ENCODE measurements around the gene SLC47A1. TPM values are rescaled to one million over a fixed set of nuclear protein-coding genes. Genes with fewer than 3 reads are reported as not detected.
A peak's percentile ranks its signal among the peaks of the same experiment; 100 is the strongest.

Gene SLC47A1
- total and polyA plus RNA-seq, 2 of the 4 experiments (the other 2 are of a cell fraction), result not detected

GRCh38 chr17:19513897-19514488 lies 19.7 kb upstream of the SLC47A1 start:
- no peaks in the 10 kb centered on the region for H3K9me3 ChIP-seq (ENCODE audit: control insufficient read depth, insufficient read depth, low read length)
- H3K14ac ChIP-seq (replicated peaks; ENCODE audit: low read depth, low read length), result no peak overlapping the region
- H3K27me3 ChIP-seq (ENCODE audit: control insufficient read depth, insufficient read depth, low read length), result peaks cover 2% of the 10 kb centered on the region
- H4K91ac ChIP-seq (ENCODE audit: insufficient read depth, low read depth, low read length), result no peak overlapping the region
- no peaks in the 10 kb centered on the region for H3K4me1 ChIP-seq (ENCODE audit: control insufficient read depth, insufficient read depth, low read length)
- ATAC-seq (ENCODE audit: low read depth) (peak; percentile 94), DNase-seq (peak; percentile 60)
- no peak overlapping the region for H3K9ac ChIP-seq (ENCODE audit: low read depth, low read length)
- H3K4ac ChIP-seq (ENCODE audit: low read depth, low read length), result no peak overlapping the region
- H3K27ac ChIP-seq (ENCODE audit: insufficient read depth, low read length), result no peak overlapping the region
- H2BK20ac ChIP-seq (ENCODE audit: low read depth, low read length), result no peak overlapping the region
- POLR2A ChIA-PET (ENCODE audit: unreplicated experiment), result no interaction called here
- H2AFZ ChIP-seq (replicated peaks; ENCODE audit: low read length, poor library complexity), result peak overlapping the region; percentile 28
- H3K36me3 ChIP-seq (ENCODE audit: control insufficient read depth, insufficient read depth, low read length), result no peaks in the 10 kb centered on the region
- H3K56ac ChIP-seq (ENCODE audit: extremely low read depth, insufficient read depth, low read length), result no peak overlapping the region
- TF ChIP-seq FOS (IDR thresholded peaks at IDR 0.05; ENCODE audit: low read depth, low read length) (no peak), RAD21 (IDR thresholded peaks at IDR 0.05; ENCODE audit: low read length) (peak; percentile 90), SMC3 (IDR thresholded peaks at IDR 0.05; ENCODE audit: low read depth, low read length) (peak; percentile 94), CEBPB (IDR thresholded peaks at IDR 0.05; ENCODE audit: low read depth, low read length) (0 out of 2 replicates have a peak, but pooled peaks have one; percentile 25)
- TF ChIP-seq, protein P1, sequence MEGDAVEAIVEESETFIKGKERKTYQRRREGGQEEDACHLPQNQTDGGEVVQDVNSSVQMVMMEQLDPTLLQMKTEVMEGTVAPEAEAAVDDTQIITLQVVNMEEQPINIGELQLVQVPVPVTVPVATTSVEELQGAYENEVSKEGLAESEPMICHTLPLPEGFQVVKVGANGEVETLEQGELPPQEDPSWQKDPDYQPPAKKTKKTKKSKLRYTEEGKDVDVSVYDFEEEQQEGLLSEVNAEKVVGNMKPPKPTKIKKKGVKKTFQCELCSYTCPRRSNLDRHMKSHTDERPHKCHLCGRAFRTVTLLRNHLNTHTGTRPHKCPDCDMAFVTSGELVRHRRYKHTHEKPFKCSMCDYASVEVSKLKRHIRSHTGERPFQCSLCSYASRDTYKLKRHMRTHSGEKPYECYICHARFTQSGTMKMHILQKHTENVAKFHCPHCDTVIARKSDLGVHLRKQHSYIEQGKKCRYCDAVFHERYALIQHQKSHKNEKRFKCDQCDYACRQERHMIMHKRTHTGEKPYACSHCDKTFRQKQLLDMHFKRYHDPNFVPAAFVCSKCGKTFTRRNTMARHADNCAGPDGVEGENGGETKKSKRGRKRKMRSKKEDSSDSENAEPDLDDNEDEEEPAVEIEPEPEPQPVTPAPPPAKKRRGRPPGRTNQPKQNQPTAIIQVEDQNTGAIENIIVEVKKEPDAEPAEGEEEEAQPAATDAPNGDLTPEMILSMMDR (conservative IDR thresholded peaks at IDR 0.05; ENCODE audit: low read depth, low read length), result peak; percentile 93
- H4K8ac ChIP-seq (ENCODE audit: low read depth in 2 of 2, low read length in 2 of 2), result no peak overlapping the region
- 100% methylated on average over 1 of the region's 13 CpGs; no CpG with 5 or more reads in 1 of the 2 experiments for WGBS, 2 experiments (ENCODE audit: extremely low coverage in 2 of 2, insufficient read length in 1 of 2)
- no peak overlapping the region for H3K23ac ChIP-seq (ENCODE audit: low read depth, low read length)
- no peaks in the 10 kb centered on the region for H4K20me1 ChIP-seq (ENCODE audit: insufficient read depth, low read length)
- H3K9me1 ChIP-seq (ENCODE audit: insufficient read depth, low read length), result no peaks in the 10 kb centered on the region
- BruUV-seq (replicated peaks), result no TSS peak
- intact Hi-C loops (cut with micrococcal nuclease), result loop anchor here (1.0 to 2.0 kb wide), 3 partner anchors 135 to 252 kb away; partner anchors contain the start of gene ALDH3A2
- H2AK9ac ChIP-seq (replicated peaks; ENCODE audit: low read depth, low read length, poor library complexity), result no peak overlapping the region
- in situ Hi-C loops (cut with MboI; ENCODE audit: low sequenced_read_pairs), result no loop called here
- no peak overlapping the region for H3K4me2 ChIP-seq (ENCODE audit: low read depth, low read length)
- H3K4me3 ChIP-seq (ENCODE audit: insufficient read depth, low read depth, low read length), result no peak overlapping the region
- H2BK5ac ChIP-seq (ENCODE audit: low read depth, low read length, poor library complexity, severe bottlenecking), result no peak overlapping the region
- no peak overlapping the region for H4K5ac ChIP-seq (ENCODE audit: low read depth, low read length)
- no peak overlapping the region for H2AK5ac ChIP-seq (ENCODE audit: low read depth, low read length)
- H3K79me1 ChIP-seq (ENCODE audit: low read depth in 1 of 2, low read length in 2 of 2), result no peaks in the 10 kb centered on the region
- H3K18ac ChIP-seq (ENCODE audit: low read depth, low read length), result no peak overlapping the region
- H2BK120ac ChIP-seq (ENCODE audit: low read depth, low read length), result no peak overlapping the region
- dilution Hi-C loops (cut with HindIII; ENCODE audit: low sequenced_read_pairs, unreplicated experiment), result no loop called here
- CTCF ChIA-PET, result interaction anchor here (0.6 to 1.8 kb wide), 3 partner anchors 79 to 253 kb away, joined by 4 to 5 read pairs (median 4); no protein-coding TSS in a partner anchor
- H2BK15ac ChIP-seq (ENCODE audit: low read depth, low read length), result no peak overlapping the region

Measured in IMR-90 (cell line).